ENCODE results near the gene AAGAB. TPM values are rescaled to one million over a fixed set of nuclear protein-coding genes. Genes with fewer than 3 reads are reported as not detected.
"Not testable (repeated sequence)": the region's sequence is repeated elsewhere in the genome, so short reads cannot be mapped to it uniquely, and the experiment has no call there.

AAGAB gene, protein sequence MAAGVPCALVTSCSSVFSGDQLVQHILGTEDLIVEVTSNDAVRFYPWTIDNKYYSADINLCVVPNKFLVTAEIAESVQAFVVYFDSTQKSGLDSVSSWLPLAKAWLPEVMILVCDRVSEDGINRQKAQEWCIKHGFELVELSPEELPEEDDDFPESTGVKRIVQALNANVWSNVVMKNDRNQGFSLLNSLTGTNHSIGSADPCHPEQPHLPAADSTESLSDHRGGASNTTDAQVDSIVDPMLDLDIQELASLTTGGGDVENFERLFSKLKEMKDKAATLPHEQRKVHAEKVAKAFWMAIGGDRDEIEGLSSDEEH
- total RNA-seq: 35.8 and 41.3 TPM in 2 replicates

DNA sequence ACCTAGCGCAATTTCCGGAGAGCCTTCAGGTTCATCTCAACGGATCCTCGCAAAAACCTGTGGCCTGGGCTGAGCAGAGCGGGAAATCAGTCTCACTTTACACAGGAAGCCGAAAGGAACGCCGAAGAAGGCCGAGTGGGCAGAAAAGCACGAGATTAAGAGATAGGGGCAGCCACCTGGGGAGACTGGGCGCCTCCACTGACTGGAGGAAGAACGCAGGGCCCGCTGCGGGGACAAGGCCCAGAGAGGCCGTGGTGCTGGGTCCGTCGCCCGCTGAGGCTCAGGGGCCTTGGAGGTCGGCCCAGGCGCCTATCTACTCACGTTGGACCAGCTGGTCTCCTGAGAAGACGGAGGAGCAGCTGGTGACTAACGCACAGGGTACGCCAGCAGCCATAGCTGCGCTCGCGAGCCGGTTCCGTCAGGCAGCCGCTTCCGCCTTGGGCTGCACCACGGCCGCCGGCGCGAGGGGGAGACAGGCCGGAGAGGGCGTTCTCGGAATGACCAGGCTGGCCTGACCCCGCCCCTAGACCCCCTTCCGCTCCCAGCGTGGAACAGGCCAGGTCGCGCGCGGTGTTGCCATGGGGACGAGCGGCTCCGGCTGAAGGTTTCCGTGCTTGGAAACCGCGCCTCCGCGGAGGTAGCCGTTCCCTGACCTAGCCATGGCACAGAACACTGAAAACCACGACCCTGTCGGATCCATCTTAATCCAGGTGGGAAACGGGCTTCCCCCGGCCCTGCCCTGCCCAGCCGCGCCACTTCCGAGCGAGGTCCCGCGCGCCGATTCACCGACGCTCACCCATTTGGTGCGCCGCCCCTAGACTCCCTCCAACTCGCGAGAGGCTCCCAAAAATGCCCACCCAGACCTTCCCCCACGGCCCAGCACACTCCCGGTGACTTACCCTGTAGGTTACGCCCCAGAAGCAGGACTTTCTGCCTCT lies at the start of gene AAGAB, which contains the start of gene IQCH:
Gene AAGAB (minus strand): TSS at position 424 of the 938 bp plus-strand sequence. CDS start 30 bp downstream, at position 394.
Gene IQCH (plus strand): TSS at position 549 of the 938 bp plus-strand sequence. CDS start 111 bp downstream, at position 660.
- Mint-ChIP-seq H3K4me3 (ENCODE audit: low read depth) (peak within 1 kb of the TSS; percentile 94), H3K4me1 (ENCODE audit: low read depth) (peaks cover 36% of the 10 kb centered on the region), H3K27ac (peak within 1 kb of the TSS; percentile 96), H3K27me3 (ENCODE audit: low read depth) (peaks cover 13% of the 10 kb centered on the region), H3K9me3 (no peaks in the 10 kb centered on the region), H3K36me3 (ENCODE audit: low read depth) (peaks cover 12% of the 10 kb centered on the region)
- peak; percentile 96 for DNase-seq (ENCODE audit: low spot score)
- intact Hi-C loops (cut with micrococcal nuclease): loop anchor here (1.0 to 2.0 kb wide), 2 partner anchors 13 to 308 kb away; no protein-coding TSS in a partner anchor

DNA sequence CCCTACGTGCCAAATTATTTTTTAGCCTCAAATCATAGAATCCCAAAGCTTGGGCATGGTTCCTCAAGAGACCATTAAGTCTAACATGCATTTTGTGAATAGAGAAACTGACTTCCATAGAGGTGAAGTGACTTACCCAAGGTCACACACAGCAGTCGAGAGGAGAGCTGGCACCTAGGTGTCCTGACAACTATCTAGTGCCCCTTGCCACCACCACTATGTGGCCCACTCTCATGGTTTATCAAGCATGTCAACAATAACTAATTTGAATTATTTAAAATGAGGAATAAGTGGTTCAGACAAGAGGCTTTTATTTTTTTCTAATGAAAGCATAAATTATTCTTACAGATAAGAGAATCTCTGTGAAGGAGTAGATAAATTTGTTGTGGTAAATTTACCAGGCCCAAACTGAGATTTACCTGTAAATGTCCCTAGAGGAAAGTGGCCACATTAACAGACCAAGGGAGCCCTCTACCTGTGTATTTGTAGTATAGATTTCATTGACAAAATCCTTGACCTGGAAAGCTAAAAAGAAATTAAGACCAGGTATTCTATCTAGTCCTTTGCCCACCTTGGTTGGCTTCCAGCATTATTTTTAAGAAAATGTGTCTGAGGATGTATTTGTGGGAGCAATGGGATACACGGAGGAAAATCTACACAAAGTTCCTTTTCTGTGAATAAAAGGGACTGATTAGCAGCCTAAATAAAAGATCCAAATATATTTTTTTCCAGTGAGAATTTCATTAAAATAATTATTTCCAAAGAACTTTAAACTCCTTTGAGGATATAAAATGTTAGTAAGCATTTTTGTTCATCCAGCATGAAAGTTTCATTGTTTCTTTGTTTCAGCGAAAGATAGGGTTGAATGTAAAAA lies 49.3 kb upstream of the AAGAB start:
- no peak overlapping the region for H3K27ac Mint-ChIP-seq

DNA sequence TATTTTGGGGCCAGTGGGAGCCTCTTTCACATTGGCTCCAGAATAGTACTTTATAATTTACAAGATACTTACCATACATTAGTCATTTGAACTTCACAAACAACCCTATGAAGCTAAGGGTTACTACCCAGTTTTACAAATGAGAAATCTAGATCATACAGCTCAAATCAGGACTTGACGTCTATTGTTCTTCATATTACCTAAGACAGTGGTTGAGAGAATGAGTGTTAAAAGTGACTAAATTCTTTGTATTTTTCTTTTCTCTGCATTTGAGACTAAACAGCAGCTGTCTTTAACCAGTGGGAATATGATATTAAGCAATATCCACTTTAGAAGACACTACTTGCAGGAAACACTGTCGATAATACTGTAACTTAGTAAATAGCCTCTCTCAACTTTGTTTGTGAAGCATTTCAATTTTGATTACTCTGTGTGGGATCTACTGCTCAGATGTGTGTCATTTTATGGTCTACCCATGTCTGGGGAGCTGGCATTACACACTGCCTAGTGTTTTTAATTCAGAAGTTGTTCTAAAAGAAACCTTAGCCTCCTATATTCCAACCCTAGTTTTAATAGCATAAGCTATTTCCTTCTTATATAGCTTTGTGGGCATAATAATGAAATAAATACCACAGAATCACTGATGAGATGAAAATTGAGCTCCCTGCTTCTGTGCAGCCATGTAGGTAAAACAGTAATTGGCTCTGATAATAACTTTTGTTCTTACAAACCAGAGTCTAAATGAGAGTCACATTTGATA lies 46.0 kb upstream of the AAGAB start:
- H3K9me3 Mint-ChIP-seq: no peaks in the 10 kb centered on the region
- no peaks in the 10 kb centered on the region for H3K4me1 Mint-ChIP-seq (ENCODE audit: low read depth)
- no peak overlapping the region for H3K27ac Mint-ChIP-seq
- H3K27me3 Mint-ChIP-seq (ENCODE audit: low read depth): peaks cover 33% of the 10 kb centered on the region
- H3K4me3 Mint-ChIP-seq (ENCODE audit: low read depth): no peak overlapping the region
- DNase-seq (ENCODE audit: low spot score): no peak
- intact Hi-C loops (cut with micrococcal nuclease): loop anchor here (5.0 to 10.0 kb wide), 4 partner anchors 134 to 534 kb away; partner anchors contain the start of gene SMAD3
- no peaks in the 10 kb centered on the region for H3K36me3 Mint-ChIP-seq (ENCODE audit: low read depth)

More for the DNA sequence above, 49.3 kb upstream of the AAGAB start:
- Mint-ChIP-seq H3K4me3 (ENCODE audit: low read depth) (no peak overlapping the region), H3K27me3 (ENCODE audit: low read depth) (peaks cover 32% of the 10 kb centered on the region), H3K4me1 (ENCODE audit: low read depth) (peaks cover 8% of the 10 kb centered on the region), H3K9me3 (no peaks in the 10 kb centered on the region), H3K36me3 (ENCODE audit: low read depth) (no peaks in the 10 kb centered on the region)
- DNase-seq (ENCODE audit: low spot score): no peak
- intact Hi-C loops (cut with micrococcal nuclease): loop anchor here (1.0 to 10.0 kb wide), 5 partner anchors 131 to 531 kb away; partner anchors contain the start of gene SMAD3

DNA sequence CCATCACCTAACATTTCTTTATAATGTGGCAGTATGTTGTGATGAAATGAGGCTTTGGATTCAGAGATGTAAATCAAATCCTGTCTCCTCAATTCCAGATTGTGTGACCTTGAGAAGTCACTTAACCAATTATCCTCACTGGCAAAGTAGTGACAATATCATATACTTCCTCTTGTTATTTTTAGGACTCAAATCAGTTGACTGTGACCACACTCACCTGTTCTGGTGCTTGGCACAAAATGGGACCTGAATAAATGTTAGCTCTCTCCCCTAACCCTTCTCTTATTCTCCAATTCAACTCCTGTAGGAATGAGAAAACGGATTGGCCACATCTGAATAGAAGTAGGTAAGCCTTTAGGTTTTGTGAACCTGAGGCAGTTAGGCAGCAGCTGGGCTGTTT lies 42.2 kb upstream of the AAGAB start:
- Mint-ChIP-seq H3K9me3 (no peaks in the 10 kb centered on the region), H3K4me1 (ENCODE audit: low read depth) (no peaks in the 10 kb centered on the region), H3K27ac (no peak overlapping the region), H3K4me3 (ENCODE audit: low read depth) (no peak overlapping the region), H3K27me3 (ENCODE audit: low read depth) (peaks cover 28% of the 10 kb centered on the region), H3K36me3 (ENCODE audit: low read depth) (no peaks in the 10 kb centered on the region)
- no peak for DNase-seq (ENCODE audit: low spot score)
- intact Hi-C loops (cut with micrococcal nuclease): no loop called here

DNA sequence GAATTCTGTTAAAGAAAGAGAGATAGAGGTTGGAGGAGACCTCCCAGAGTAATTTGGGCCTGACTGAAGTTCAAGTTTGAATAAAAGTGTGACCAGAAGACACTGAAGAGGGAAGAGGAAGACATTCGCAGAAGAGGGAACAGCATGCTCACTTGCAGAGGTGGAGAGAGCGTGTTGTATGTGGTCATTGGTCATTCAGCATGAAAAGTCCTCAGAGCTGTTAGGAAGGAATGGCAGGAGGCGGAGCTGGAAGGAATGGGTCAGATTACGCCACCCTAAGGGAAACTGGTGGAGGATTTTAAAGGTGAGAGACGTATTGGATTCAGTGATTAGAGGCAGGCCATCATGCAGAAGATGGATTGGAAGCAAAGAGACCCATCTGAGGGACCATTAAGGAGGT lies 41.7 kb upstream of the AAGAB start:
- H3K4me3 Mint-ChIP-seq (ENCODE audit: low read depth): no peak overlapping the region
- no peak for DNase-seq (ENCODE audit: low spot score)
- H3K9me3 Mint-ChIP-seq: no peaks in the 10 kb centered on the region
- peaks cover 28% of the 10 kb centered on the region for H3K27me3 Mint-ChIP-seq (ENCODE audit: low read depth)
- no peak overlapping the region for H3K27ac Mint-ChIP-seq
- no peaks in the 10 kb centered on the region for H3K36me3 Mint-ChIP-seq (ENCODE audit: low read depth)
- H3K4me1 Mint-ChIP-seq (ENCODE audit: low read depth): no peaks in the 10 kb centered on the region
- intact Hi-C loops (cut with micrococcal nuclease): no loop called here

DNA sequence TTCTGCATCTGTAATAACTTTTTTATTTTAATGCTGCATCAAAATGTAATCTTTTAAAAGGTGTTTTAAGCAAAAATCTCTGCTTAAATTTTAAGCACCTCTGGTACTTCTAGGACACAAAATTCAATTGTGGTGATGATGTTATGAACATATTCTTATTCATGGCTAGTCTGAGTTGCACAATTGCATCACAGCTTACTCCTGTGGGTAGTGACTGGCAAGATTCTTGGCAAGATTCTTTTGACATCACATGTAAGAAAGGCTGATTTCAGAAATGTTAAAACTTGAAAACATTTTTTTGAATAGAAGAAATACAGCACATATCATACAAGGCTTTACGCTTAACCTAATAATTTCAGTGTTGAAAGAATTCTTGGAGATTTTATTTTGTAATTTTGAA lies 35.9 kb upstream of the AAGAB start:
- no peak for DNase-seq (ENCODE audit: low spot score)
- Mint-ChIP-seq H3K27ac (no peak overlapping the region), H3K27me3 (ENCODE audit: low read depth) (peaks cover 10% of the 10 kb centered on the region), H3K36me3 (ENCODE audit: low read depth) (no peaks in the 10 kb centered on the region), H3K4me3 (ENCODE audit: low read depth) (no peak overlapping the region), H3K4me1 (ENCODE audit: low read depth) (no peaks in the 10 kb centered on the region), H3K9me3 (peaks cover 9% of the 10 kb centered on the region)
- intact Hi-C loops (cut with micrococcal nuclease): no loop called here

DNA sequence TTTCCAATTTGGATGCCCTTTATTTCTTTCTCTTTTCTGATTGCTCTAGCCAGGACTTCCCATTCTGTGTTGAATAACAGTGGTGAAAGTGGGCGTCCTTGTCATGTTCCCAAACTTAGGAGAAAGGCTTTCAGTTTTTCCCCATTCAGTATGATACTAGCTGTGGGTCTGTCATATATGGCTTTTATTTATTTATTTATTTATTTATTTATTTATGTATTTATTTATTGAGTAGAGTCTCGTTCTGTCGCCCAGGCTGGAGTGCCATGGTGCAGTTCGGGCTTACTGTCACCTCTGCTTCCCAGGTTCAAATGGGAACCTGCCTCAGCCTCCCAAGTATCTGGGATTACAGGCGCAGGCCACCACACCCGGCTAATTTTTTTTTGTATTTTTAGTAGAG lies 31.9 kb upstream of the AAGAB start:
- H3K4me3 Mint-ChIP-seq (ENCODE audit: low read depth); intact Hi-C loops (cut with micrococcal nuclease); H3K9me3 Mint-ChIP-seq; H3K36me3 Mint-ChIP-seq (ENCODE audit: low read depth); H3K27ac Mint-ChIP-seq; H3K4me1 Mint-ChIP-seq (ENCODE audit: low read depth); DNase-seq (ENCODE audit: low spot score): not testable (repeated sequence)
- peaks cover 14% of the 10 kb centered on the region for H3K27me3 Mint-ChIP-seq (ENCODE audit: low read depth)

DNA sequence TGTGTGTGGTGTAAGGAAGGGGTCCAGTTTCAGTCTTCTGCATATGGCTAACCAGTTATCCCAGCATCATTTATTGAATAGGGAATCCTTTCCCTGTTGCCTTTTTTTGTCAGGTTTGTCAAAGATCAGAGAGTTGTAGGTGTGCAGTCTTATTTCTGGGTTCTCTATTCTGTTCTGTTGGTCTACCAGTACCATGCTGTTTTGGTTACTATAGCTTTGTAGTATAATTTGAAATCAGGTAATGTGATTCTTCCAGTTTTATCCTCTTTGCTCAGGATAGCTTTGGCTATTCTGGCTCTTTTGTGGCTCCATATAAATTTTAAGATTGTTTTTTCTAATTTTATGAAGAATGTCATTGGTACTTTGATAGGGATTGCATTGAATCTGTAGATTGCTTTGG lies 31.2 kb upstream of the AAGAB start:
- H3K4me3 Mint-ChIP-seq (ENCODE audit: low read depth); DNase-seq (ENCODE audit: low spot score); H3K4me1 Mint-ChIP-seq (ENCODE audit: low read depth); H3K9me3 Mint-ChIP-seq; H3K36me3 Mint-ChIP-seq (ENCODE audit: low read depth); intact Hi-C loops (cut with micrococcal nuclease); H3K27ac Mint-ChIP-seq: not testable (repeated sequence)
- H3K27me3 Mint-ChIP-seq (ENCODE audit: low read depth): peaks cover 19% of the 10 kb centered on the region

DNA sequence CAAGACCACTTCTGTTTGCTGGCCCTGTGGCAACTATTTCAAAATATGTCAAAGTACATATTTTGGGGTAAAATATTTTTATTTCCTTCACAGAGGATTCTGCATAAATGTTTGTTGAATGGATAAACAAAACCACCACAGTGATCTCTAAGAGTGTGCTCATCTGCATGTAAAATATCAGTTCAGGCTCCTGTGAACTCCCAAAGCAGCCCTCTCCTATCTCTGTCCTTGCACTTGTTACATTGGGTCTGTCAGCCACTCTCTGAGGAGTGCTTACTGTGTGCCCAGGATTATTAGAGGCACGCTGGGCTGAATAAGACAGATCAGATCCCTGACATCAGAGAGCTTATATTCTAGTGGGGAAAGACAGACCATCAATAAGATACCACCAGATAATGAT lies 27.3 kb upstream of the AAGAB start:
- intact Hi-C loops (cut with micrococcal nuclease): no loop called here

DNA sequence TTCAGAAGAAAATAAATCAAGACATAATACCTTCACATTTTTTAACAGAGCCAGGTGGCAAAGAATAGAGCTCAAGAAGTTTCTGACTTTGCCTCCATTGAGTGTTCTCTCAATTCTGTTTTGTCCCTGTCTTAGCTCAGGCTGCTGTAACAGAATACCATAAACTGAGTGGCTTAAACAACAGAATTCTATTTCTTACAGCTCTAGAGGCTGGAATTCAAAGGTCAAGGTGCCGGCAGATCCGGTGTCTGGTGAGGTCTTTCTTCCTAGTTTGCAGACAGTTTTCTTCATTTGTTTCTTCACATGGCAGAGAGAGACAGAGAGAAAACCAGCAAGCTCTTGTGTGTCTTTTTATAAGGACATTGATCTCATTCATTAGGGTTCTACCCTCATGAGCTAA lies 25.8 kb upstream of the AAGAB start:
- DNase-seq (ENCODE audit: low spot score): no peak
- peaks cover under 1% of the 10 kb centered on the region for H3K9me3 Mint-ChIP-seq
- no peak overlapping the region for H3K4me3 Mint-ChIP-seq (ENCODE audit: low read depth)
- H3K27ac Mint-ChIP-seq: no peak overlapping the region
- H3K27me3 Mint-ChIP-seq (ENCODE audit: low read depth): peaks cover 36% of the 10 kb centered on the region
- intact Hi-C loops (cut with micrococcal nuclease): no loop called here
- no peaks in the 10 kb centered on the region for H3K36me3 Mint-ChIP-seq (ENCODE audit: low read depth)
- no peaks in the 10 kb centered on the region for H3K4me1 Mint-ChIP-seq (ENCODE audit: low read depth)

More for the DNA sequence above, 27.3 kb upstream of the AAGAB start:
- Mint-ChIP-seq H3K27ac (no peak overlapping the region), H3K4me3 (ENCODE audit: low read depth) (no peak overlapping the region), H3K36me3 (ENCODE audit: low read depth) (no peaks in the 10 kb centered on the region), H3K9me3 (peaks cover 10% of the 10 kb centered on the region), H3K4me1 (ENCODE audit: low read depth) (no peaks in the 10 kb centered on the region), H3K27me3 (ENCODE audit: low read depth) (peaks cover 33% of the 10 kb centered on the region)
- no peak for DNase-seq (ENCODE audit: low spot score)

DNA sequence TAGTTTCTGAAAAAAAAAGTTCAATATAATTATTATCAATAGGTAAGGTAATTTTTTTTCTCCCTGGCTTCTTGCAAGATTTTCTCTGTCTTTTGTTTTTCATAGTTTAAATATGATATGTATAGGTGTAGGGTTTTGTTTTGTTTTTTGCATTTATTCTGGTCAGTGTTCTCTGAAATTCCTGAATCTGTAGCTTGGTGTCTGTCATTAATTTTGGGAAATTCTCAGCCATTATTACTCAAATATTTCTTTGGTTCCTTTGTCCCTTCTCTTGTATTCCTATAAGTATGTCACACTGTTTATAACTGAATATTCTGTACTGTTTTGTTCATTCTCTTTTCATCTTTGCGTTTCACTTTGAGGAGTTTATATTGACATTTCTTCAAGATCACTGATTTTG lies 22.2 kb upstream of the AAGAB start:
- H3K4me3 Mint-ChIP-seq (ENCODE audit: low read depth): no peak overlapping the region
- peaks cover 10% of the 10 kb centered on the region for H3K9me3 Mint-ChIP-seq
- peaks cover 39% of the 10 kb centered on the region for H3K27me3 Mint-ChIP-seq (ENCODE audit: low read depth)
- no peak for DNase-seq (ENCODE audit: low spot score)
- intact Hi-C loops (cut with micrococcal nuclease): no loop called here
- no peaks in the 10 kb centered on the region for H3K4me1 Mint-ChIP-seq (ENCODE audit: low read depth)
- no peak overlapping the region for H3K27ac Mint-ChIP-seq
- no peaks in the 10 kb centered on the region for H3K36me3 Mint-ChIP-seq (ENCODE audit: low read depth)
